Neuronal stem cell (in vitro differentiated cells): Measurements from ENCODE around the gene ZEB2.

Source experiments
- DNase-seq: peaks from one replicate; pipeline ENCODE4 v3.0.0-alpha.2; 2013; ENCODE audit warnings: low spot score
- H2AFZ ChIP-seq: one replicate; pipeline ENCODE4 v1.6.1; 2013; ENCODE audit warnings: mild to moderate bottlenecking, low read length, inconsistent platforms
- H2AK5ac ChIP-seq: 2 replicates; pipeline ENCODE4 v1.6.1; 2013; ENCODE audit warnings: low read depth, mild to moderate bottlenecking, inconsistent platforms, low read length, moderate library complexity, mixed read lengths
- H2BK120ac ChIP-seq: 2 replicates; pipeline ENCODE4 v1.6.1; 2013; ENCODE audit warnings: low read depth, mild to moderate bottlenecking, inconsistent platforms, low read length, moderate library complexity, mixed read lengths
- H2BK12ac ChIP-seq: one replicate; pipeline ENCODE4 v1.6.1; 2013; ENCODE audit warnings: low read length, inconsistent platforms
- H2BK15ac ChIP-seq: 2 replicates; pipeline ENCODE4 v1.6.1; 2013; ENCODE audit warnings: mild to moderate bottlenecking, low read length, inconsistent platforms, mixed read lengths
- H2BK5ac ChIP-seq: one replicate; pipeline ENCODE4 v1.6.1; 2013; ENCODE audit warnings: inconsistent platforms, mild to moderate bottlenecking, low read length, moderate library complexity
- H3K14ac ChIP-seq: one replicate; pipeline ENCODE4 v1.6.1; 2013; ENCODE audit warnings: low read length, inconsistent platforms
- H3K18ac ChIP-seq: 2 replicates; pipeline ENCODE4 v1.6.1; 2013; ENCODE audit warnings: low read length, inconsistent platforms
- H3K23ac ChIP-seq: 2 replicates; pipeline ENCODE4 v1.6.1; 2013; ENCODE audit warnings: low read depth, mild to moderate bottlenecking, mixed read lengths, low read length, inconsistent platforms; ENCODE audit not compliant: poor library complexity
- H3K27ac ChIP-seq: replicated peaks from 3 replicates; pipeline ENCODE4 v1.5.1; 2013; ENCODE audit warnings: low read length, inconsistent platforms
- H3K27me3 ChIP-seq, 3 experiments: 2 replicates each; pipeline ENCODE4 v1.6.1; 2013; ENCODE audit warnings: low read length in 3 of 3, mild to moderate bottlenecking in 2 of 3, inconsistent platforms in 1 of 3, low read depth in 1 of 3, mixed read lengths in 1 of 3, moderate library complexity in 1 of 3; ENCODE audit not compliant: control insufficient read depth in 3 of 3, insufficient read depth in 3 of 3
- H3K36me3 ChIP-seq, 2 donors: replicated peaks in 1 of 2; 2 replicates each; pipeline ENCODE4 v1.6.1; 2013; ENCODE audit warnings: low read length in 2 of 2; ENCODE audit not compliant: control insufficient read depth in 2 of 2, insufficient read depth in 2 of 2
- H3K4ac ChIP-seq: 2 replicates; pipeline ENCODE4 v1.6.1; 2013; ENCODE audit warnings: inconsistent platforms, mild to moderate bottlenecking, low read length, moderate library complexity
- H3K4me1 ChIP-seq, 2 donors: 1 replicate in 1 of 2; 2 replicates in 1 of 2; pipeline ENCODE4 v1.6.1; 2013; ENCODE audit warnings: low read length in 2 of 2, low read depth in 1 of 2; ENCODE audit not compliant: control insufficient read depth in 2 of 2, insufficient read depth in 1 of 2
- H3K4me2 ChIP-seq: one replicate; pipeline ENCODE4 v1.6.1; 2013; ENCODE audit warnings: mild to moderate bottlenecking, low read length, inconsistent platforms; ENCODE audit not compliant: insufficient read depth, poor library complexity, severe bottlenecking
- H3K4me3 ChIP-seq, 2 donors: 2 replicates each; pipeline ENCODE4 v1.5.1; 2013; ENCODE audit warnings: low read length in 2 of 2, mild to moderate bottlenecking in 2 of 2, inconsistent platforms in 1 of 2, moderate library complexity in 1 of 2
- H3K79me1 ChIP-seq: one replicate; pipeline ENCODE4 v1.6.1; 2013; ENCODE audit warnings: low read depth, mild to moderate bottlenecking, inconsistent platforms, low read length, moderate library complexity
- H3K9ac ChIP-seq: one replicate; pipeline ENCODE4 v1.6.1; 2013; ENCODE audit warnings: mild to moderate bottlenecking, low read depth, low read length, inconsistent platforms; ENCODE audit not compliant: poor library complexity
- H3K9me3 ChIP-seq, 2 donors: replicated peaks in 1 of 2; 2 replicates each; pipeline versions ENCODE3 to v1.6.1; 2013; ENCODE audit warnings: low read length in 2 of 2, mild to moderate bottlenecking in 2 of 2, inconsistent platforms in 1 of 2, low read depth in 1 of 2, mixed read lengths in 1 of 2, moderate library complexity in 1 of 2; ENCODE audit not compliant: control insufficient read depth in 2 of 2, insufficient read depth in 1 of 2
- H4K8ac ChIP-seq: one replicate; pipeline ENCODE4 v1.6.1; 2013; ENCODE audit warnings: low read depth, mild to moderate bottlenecking, inconsistent platforms, low read length, moderate library complexity
- H4K91ac ChIP-seq: one replicate; pipeline ENCODE4 v1.6.1; 2013; ENCODE audit warnings: low read length, low read depth, mild to moderate bottlenecking, inconsistent platforms; ENCODE audit not compliant: poor library complexity
- WGBS, 2 donors: extraction: QIAGEN DNeasy Blood & Tissue Kit; methylation state at CpG; one replicate each; pipeline ENCODE4 v1.1.7; 2013; ENCODE audit warnings: missing lambda C conversion rate in 2 of 2, mixed read lengths in 1 of 2; ENCODE audit not compliant: insufficient read length in 2 of 2, insufficient replicate concordance in 1 of 2; ENCODE audit errors: extremely low coverage in 2 of 2; 5-methylcytosine and 5-hydroxymethylcytosine counted together

Gene ZEB2

GRCh38 chr2:144511226-144511810 lies 8.6 kb downstream of the ZEB2 start:
- H4K8ac ChIP-seq: no peak overlapping the region
- no peak overlapping the region for H2BK5ac ChIP-seq
- H3K27ac ChIP-seq: no peak overlapping the region
- H2AFZ ChIP-seq: no peak overlapping the region
- peaks cover 34 to 85% of the 10 kb centered on the region in 2 donors for H3K4me1 ChIP-seq
- H3K18ac ChIP-seq: no peak overlapping the region
- no peaks in the 10 kb centered on the region for H3K79me1 ChIP-seq
- no peak overlapping the region for H2BK15ac ChIP-seq
- peaks cover 0 to 65% of the 10 kb centered on the region in 2 donors for H3K36me3 ChIP-seq
- no peaks in the 10 kb centered on the region for H3K27me3 ChIP-seq
- DNase-seq: no peak
- WGBS, 2 donors: no CpG with 5 or more reads among the region's 3 CpGs
- H3K14ac ChIP-seq: no peak overlapping the region
- H2BK12ac ChIP-seq: no peak overlapping the region
- H2BK120ac ChIP-seq: no peak overlapping the region
- no peak overlapping the region for H3K4ac ChIP-seq
- peak overlapping the region in 1 of 2 donors; percentile 24 for H3K4me3 ChIP-seq
- H3K9ac ChIP-seq: no peak overlapping the region
- H3K23ac ChIP-seq: no peak overlapping the region
- no peak overlapping the region for H3K4me2 ChIP-seq
- no peaks in the 10 kb centered on the region for H3K9me3 ChIP-seq
- no peak overlapping the region for H4K91ac ChIP-seq
- no peak overlapping the region for H2AK5ac ChIP-seq

- Histone ChIP-seq H3K14ac (no peak overlapping the region), H3K4ac (no peak overlapping the region), H2BK12ac (no peak overlapping the region), H3K79me1 (no peaks in the 10 kb centered on the region), H2BK5ac (no peak overlapping the region), H3K9me3 (no peaks in the 10 kb centered on the region), H3K27me3 (no peaks in the 10 kb centered on the region), H4K8ac (no peak overlapping the region), H2AK5ac (no peak overlapping the region), H2BK15ac (no peak overlapping the region), H3K4me1 (peaks cover 36 to 92% of the 10 kb centered on the region in 2 donors), H3K9ac (no peak overlapping the region), H3K18ac (no peak overlapping the region), H3K4me2 (peak overlapping the region; percentile 32), H3K4me3 (peak overlapping the region in 1 of 2 donors; percentile 24), H3K27ac (peak overlapping the region; percentile 63), H3K23ac (no peak overlapping the region), H2BK120ac (no peak overlapping the region), H2AFZ (no peak overlapping the region), H4K91ac (no peak overlapping the region), H3K36me3 (peaks cover 0 to 65% of the 10 kb centered on the region in 2 donors)
- WGBS, 2 donors: no CpG with 5 or more reads among the region's 15 CpGs
- DNase-seq: no peak
These were observed 9.5 kb downstream of the ZEB2 start for GRCh38 chr2:144510294-144510991.

- no peak overlapping the region for H3K14ac ChIP-seq
- H3K4me2 ChIP-seq: no peak overlapping the region
- no peak overlapping the region for H3K9ac ChIP-seq
- H4K91ac ChIP-seq: no peak overlapping the region
- no peaks in the 10 kb centered on the region for H3K27me3 ChIP-seq
- H2AFZ ChIP-seq: no peak overlapping the region
- no peak overlapping the region for H3K4ac ChIP-seq
- H3K18ac ChIP-seq: no peak overlapping the region
- H2AK5ac ChIP-seq: no peak overlapping the region
- H3K23ac ChIP-seq: no peak overlapping the region
- no peak for DNase-seq
- no peak overlapping the region for H2BK120ac ChIP-seq
- no peak overlapping the region for H4K8ac ChIP-seq
- H3K79me1 ChIP-seq: no peaks in the 10 kb centered on the region
- H2BK12ac ChIP-seq: no peak overlapping the region
- H3K9me3 ChIP-seq: no peaks in the 10 kb centered on the region
- no peak overlapping the region for H2BK15ac ChIP-seq
- H3K36me3 ChIP-seq: peaks cover 0 to 60% of the 10 kb centered on the region in 2 donors
- no peak overlapping the region for H3K4me3 ChIP-seq
- peak overlapping the region; percentile 13 for H3K27ac ChIP-seq
- WGBS, 2 donors: no CpG with 5 or more reads among the region's 3 CpGs
- peaks cover 37 to 92% of the 10 kb centered on the region in 2 donors for H3K4me1 ChIP-seq
- no peak overlapping the region for H2BK5ac ChIP-seq
These were observed 10.1 kb downstream of the ZEB2 start for GRCh38 chr2:144509879-144510221.

GRCh38 chr2:144509001-144509878 lies 10.7 kb downstream of the ZEB2 start:
- Histone ChIP-seq H2BK120ac (no peak overlapping the region), H3K4me3 (no peak overlapping the region), H3K79me1 (no peaks in the 10 kb centered on the region), H2BK15ac (no peak overlapping the region), H3K4ac (no peak overlapping the region), H3K9me3 (no peaks in the 10 kb centered on the region), H3K14ac (no peak overlapping the region), H3K9ac (no peak overlapping the region), H3K27ac (peak overlapping the region; percentile 13), H2AFZ (no peak overlapping the region), H2AK5ac (no peak overlapping the region), H3K27me3 (no peaks in the 10 kb centered on the region), H4K91ac (no peak overlapping the region), H3K4me2 (no peak overlapping the region), H3K36me3 (peaks cover 0 to 54% of the 10 kb centered on the region in 2 donors), H3K23ac (no peak overlapping the region), H2BK5ac (no peak overlapping the region), H2BK12ac (no peak overlapping the region), H3K4me1 (peaks cover 37 to 92% of the 10 kb centered on the region in 2 donors), H3K18ac (no peak overlapping the region), H4K8ac (no peak overlapping the region)
- DNase-seq: no peak
- WGBS, 2 donors: no CpG with 5 or more reads among the region's 10 CpGs
